Measurements from ENCODE around the gene TMPRSS4.
"Not testable (repeated sequence)": the region's sequence is repeated elsewhere in the genome, so short reads cannot be mapped to it uniquely, and the experiment has no call there.

Gene TMPRSS4

DNA sequence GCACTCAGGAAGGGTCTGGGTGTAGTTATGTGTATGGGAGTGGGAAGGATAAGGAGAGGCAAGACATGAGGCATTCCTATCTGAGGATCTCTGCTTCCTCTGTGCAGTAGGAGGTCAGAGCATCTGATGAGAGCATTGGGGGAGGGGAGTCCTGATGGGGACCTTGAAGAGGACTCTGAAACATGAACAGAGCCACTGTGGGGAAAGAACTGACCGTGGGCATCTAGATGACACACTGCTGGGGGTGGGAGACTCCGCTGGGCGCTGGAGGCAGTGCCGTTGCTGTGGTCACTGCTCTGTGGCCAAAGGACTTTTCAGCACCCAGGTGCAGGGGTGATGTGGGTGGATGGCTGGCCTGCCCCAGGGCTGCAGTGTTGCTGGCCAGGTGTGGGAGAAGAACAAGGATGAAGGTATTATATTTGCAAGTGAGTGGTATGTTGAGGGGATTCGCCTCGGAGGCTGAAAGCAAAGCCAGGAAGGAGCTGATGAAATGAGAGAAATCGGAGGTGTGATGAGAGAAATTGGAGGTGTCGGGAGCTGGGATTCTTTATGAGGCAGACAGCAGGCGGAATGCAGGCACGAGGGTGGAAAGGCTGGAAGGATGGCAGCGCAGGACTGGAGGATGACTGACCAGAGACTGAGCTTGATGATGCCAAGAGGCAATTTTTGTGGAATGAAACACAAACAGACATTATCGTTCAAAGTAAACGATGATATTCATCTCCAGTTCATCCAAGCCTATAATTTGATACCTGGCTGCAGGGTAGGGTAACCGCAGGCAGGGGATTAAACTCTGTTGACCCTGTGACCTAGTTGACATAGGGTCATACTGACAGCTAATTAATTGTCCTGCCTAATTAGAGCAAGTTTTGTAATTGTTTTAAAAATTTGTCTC lies 19.4 kb upstream of the TMPRSS4 start:
- no peak for DNase-seq

DNA sequence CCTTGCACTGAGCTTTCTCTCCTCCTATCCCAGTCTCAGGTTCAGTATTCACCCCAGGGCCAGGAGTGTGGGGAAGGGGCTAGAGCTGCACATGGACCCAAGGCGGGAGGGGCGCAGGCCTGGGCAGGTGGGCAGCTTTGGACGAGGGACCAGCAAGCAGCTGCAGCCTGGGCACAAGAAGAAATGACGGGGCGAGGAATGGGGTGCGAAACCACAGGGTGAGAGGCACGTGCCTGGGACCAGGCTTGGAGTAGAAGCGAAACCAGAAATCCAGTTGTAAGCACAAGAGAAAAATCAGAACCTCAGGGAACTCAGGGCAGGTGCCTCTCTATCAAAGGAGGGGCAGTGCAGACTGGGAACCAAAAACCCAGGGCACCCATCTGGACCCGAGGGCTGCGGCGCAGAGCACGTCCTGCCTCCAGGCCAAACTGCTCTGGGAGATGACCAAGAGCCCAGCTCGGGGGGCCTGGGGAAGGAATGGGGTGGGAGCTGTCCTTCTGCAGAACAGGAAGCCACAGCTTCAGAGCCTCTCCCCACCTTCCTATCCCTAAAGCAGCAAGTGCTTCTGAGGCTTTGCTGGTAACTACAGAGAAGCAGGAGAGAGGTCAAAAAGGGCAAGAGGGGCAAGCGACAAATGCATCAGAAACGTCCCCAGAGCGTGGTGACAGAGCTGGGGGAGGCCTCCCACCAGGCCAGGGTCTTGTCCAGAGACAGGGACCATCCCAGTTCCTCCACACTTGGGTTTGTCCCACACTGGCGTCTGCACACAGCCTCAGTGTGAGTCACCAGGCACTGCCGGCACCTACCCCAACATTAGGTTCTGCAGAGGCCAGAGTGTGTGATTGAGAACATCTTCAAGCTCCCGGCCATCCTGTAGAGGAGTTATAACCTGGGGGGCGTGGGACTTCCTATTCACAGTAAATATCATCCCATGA lies 18.3 kb upstream of the TMPRSS4 start:
- DNase-seq: no peak

DNA sequence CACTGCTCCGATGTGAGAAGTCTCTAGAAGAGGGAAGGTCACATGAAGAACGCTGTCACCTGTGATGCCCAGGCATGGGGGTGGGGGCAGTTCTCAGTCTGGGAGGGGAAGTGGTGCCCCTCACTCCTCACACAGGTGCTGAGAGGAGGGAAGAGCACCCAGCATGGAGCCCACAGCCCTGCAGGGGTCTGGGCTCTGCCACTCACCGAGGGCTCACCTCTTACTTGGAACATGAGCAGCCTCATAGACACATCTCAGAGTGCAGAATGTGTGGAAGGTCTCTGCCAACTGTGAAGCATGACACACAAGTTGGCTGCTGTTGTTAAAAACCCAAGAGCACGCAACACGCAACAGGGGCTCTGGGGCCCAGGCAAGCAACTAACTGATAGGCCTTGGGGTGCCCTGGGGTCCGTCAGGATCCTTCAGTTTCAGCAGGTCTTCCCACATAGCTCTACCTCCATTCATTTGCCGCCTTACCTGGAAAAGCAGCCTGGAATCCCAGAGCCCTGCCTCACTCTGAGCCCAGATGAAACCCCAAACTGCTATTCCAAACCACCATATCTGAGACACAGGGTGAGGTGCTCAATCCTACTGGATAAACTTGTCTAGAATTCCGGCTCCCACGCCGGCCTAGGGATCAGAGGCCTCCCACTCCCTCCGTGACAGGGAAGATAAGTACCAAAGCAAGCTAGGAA lies 17.5 kb upstream of the TMPRSS4 start:
- DNase-seq: no peak

DNA sequence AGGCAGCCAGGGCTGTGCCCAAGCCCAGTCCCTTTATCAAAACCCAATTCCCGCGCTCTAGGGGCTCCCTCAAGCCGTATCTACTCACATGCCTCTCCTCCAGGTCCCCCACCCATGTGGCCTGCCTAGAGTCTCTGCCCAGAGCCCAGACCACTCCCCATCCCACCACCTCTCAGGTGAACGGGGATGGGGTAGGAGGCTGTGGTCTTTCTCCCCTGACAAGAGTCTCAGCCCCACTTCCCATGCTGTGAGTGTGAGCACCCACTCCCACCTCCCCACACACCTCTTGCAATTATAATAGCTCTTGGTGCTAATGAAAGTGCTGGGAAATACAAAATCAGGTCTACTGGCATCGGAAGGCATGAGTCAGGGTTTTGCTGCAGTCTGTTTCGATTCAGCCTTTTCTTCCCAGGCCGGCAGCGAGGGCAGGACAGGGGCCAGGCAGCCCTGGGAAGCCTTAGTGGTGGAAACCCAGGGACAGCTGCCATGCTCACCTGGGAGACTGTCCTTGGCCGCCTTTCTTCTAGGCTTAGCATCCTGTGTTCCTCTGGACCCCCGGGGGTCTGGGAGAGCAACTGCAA lies 16.7 kb upstream of the TMPRSS4 start:
- no peak for DNase-seq

DNA sequence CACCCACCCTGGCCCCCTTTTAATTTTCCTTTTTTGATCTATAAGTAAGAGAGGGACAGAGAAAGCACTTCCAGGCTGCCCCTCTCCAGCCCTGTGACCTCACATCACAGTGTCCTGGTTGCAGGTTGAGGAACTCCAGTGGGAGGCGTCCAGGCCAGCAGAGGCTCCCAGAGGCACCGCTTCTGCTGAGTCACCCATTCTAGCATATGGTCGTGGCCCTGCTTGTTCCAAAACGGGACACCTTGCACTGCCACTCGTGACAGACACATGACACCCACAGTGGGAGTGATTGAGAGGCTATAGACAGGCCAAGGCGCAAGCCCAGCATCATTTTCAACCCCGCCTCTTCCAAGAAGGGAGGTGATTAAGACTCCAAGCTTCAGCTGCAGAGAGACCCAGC lies 16.0 kb upstream of the TMPRSS4 start:
- DNase-seq: no peak

DNA sequence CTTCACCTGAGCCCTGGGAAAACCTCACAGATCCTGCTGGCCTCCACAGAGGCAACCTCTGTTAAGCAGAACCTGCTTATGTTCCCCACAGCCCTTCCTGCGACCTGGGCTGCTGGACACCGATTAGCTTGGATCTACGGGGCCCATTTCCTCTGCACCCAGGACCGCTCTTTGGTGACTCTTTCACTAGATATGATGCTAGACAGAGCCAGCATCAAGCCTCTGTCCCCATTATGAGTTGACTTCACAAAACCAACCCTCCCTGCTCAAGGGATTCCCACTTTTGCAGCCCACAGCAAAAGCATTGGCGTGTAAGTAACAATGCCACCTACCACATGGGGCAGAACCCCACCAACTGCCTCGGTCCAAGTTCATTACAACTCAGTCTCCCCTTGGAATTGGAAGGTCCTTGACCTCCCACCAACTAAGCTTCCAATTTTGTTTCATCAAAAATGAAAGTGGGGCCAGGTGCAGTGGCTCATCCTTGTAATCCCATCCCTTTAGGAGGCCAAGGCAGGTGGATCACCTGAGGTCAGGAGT lies 15.2 kb upstream of the TMPRSS4 start:
- no peak for DNase-seq

DNA sequence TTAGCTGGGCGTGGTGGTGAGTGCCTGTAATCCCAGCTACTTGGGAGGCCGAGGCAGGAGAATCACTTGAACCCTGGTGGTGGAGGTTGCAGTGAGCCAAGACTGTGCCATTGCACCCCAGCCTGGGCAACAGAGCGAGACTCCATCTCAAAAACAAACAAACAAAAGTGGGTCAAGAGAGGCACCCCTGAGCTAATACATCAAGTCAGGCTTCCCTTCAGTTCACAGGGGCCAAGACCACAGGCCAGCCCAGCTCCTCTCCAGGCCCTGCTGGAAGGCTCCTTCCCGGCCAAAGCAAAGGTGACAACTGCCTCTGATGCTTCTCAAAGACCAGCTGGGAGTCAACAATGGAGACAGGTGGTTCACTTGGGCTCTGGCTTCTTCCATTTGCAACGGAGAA lies 14.7 kb upstream of the TMPRSS4 start:
- DNase-seq: not testable (repeated sequence)

DNA sequence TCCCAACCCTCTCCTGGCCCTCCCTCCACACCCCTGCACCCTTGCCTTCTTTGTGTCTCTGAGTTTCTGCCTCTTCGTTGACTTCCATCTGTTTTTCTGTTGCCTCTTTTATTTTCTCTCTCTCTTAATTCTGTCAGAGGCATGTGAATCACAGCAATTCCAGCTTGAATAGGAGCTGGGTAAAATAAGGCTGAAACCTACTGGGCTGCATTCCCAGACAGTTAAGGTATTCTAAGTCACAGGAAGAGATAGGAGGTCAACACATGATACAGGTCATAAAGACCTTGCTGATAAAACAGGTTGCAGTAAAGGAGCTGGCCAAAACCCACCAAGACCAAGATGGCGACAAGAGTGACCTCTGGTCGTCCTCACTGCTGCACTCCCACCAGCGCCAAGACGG lies 14.2 kb upstream of the TMPRSS4 start:
- DNase-seq: not testable (repeated sequence)

DNA sequence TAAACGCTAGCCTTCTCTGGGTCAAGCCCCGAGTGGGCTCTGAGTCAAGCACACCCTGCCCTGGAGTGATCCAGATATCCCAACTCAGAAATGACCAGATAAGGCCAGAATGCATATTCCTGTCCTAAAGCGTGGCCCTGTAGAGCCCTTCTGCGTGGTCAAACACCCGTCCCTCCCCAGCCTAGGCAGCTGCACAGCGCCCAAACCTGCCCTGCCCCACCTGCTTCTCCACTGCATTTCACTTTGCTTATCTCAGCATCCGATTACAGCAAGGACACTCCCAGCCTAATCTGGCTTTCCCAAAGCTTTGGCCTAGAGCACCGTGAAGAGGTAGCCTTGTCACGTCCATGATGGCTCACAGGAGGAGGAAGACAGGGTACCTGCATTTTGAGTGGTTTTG lies 11.9 kb upstream of the TMPRSS4 start:
- no peak for DNase-seq

DNA sequence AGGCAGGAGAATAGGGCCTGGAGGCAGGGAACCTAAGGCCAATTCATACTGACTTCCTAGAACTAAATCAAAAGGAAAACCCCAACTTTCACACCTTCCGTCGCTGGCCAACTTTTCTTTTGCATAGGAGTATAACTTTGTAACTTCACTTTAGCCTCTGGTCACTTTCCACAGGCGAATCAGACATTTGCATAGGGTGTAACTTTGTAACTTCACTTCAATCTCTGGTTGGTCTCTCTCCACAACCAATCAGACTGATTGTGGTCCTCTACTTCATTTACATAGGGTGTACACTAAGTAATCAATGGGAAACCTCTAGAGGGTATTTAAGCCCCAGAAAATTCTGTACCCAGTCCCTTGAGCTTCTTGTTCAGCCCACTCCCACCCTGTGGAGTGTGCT lies 11.5 kb upstream of the TMPRSS4 start:
- no peak for DNase-seq

DNA sequence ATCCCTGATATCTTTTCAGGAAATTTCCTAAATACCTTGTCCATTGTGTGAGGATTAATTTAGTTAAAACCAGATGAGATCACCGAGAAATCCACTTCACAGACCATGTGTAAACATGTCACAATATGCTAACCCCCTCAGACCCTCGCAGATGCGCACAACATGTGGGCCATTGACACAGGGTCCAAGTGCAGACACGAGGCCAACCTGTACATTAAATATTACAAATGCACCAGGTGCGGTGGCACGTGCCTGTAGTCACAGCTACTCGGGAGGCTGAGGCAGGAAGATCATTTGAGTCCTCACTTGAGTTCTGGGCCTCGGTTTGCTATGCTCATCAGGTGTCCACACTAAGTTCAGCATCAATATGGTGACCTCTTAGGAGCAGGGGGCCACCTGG lies 9.9 kb upstream of the TMPRSS4 start:
- DNase-seq: no peak

DNA sequence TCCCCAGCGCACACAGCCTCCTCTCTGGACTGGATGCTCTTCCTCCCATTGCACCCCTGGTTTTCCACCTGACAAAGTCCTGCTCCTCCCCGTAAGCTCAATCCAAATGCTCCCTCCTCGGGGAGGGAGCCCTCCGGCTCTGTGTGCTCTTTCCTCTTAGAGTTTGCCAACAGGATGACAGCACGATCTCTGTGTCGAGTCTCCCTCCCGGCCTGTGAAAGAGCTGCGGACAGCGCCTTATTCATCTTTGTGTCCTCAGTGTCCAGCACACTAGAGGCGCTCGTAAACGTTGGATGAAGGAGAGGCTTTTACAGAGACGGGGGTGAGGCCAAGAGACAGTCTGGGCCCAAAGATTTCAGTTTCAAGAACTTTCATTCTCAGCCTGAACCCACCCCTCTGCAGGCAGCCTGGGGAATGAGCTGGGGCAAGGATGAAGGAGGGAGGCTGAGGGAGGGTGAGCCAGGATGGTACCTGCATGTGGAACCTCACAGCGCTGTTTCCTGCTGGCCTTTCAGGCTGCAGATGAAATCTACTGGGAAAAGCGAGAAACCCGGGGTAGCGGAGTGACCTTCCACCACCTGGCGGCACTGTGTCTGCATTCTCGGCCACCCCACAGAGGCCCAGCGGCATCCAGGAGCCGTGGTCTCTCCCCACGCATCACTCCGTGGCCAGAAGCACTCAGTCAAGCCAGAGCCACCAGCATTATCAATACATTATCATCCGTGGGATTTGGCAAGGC lies 8.5 kb upstream of the TMPRSS4 start:
- DNase-seq: no peak

DNA sequence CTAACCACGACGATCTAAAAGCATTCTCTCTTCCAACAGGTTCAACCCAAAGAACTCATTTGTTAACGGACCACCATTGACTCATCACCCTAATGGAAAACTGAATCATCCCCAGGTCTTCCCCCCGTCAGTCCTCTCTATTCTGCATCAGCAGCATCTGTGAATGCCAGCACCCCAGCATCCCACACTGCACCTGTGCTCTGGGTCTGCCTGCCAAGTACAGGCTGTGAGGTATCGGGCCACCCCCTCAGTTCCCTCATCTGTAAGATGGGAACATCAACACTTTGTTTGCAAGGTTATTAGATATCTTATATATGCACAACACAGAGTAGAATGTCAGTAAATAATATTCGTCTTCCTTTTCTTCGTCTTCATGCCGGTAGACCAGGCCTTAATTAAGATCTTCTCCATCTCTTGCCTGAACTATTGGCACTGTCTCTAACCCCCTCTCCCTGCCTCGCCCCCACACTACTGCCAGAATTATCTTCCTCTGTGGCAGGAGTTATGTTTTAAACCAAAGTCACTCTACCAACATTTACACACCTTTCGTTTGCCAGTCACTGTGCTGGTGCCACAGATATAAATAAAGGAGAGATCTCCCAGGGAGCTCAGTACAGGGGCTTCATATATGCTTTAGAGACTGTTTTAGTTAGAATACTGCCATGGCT lies 7.8 kb upstream of the TMPRSS4 start:
- DNase-seq: no peak

DNA sequence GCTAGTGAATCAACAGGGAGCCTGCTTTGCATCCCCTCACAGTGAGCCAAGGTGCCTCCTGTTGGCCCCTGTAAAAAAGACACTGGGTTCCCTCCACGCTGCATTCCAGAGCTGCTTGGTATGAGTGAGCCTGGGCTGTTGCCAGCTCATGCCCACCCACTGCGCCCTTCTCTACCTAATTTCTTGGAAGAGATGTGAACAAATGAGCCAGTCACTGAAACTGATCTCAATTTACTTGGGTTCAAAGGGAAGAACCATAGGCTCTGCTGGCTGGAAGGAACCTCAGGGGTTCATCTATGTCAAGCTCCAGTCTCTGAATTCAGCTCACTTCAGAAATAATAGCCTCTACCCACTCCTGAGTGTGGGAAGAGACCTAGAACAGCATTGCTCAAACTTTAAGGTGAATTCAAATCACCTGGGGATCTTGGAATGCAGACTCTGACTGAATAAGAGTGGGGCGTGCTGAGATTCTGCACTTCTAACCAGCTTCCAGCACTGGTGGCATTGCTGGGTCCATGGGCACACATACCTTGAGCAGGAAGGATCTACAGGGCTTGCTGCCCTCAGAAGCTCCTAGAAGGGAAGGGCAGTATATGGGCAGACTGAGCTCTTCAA lies 5.4 kb upstream of the TMPRSS4 start:
- DNase-seq: no peak

DNA sequence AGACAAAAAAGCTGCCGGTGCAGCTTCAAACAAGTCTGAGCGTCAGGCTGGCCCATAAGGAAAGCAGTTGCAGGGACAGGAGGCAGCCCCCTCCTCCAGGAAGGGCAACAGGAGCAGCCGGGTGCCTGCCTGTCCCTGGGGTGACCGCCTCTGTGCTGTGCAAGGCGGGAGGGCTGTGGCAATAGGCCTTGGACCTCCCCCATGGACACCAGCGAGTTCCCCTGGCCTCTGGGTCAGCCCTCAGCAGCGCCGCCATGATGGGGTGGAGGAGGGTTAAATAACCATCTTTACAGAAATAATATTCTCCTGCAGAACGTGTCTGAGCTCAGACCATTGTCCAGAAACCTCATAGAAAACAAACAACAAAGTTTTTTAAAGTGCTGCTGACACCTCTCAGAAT lies 3.3 kb upstream of the TMPRSS4 start:
- no peak for DNase-seq

DNA sequence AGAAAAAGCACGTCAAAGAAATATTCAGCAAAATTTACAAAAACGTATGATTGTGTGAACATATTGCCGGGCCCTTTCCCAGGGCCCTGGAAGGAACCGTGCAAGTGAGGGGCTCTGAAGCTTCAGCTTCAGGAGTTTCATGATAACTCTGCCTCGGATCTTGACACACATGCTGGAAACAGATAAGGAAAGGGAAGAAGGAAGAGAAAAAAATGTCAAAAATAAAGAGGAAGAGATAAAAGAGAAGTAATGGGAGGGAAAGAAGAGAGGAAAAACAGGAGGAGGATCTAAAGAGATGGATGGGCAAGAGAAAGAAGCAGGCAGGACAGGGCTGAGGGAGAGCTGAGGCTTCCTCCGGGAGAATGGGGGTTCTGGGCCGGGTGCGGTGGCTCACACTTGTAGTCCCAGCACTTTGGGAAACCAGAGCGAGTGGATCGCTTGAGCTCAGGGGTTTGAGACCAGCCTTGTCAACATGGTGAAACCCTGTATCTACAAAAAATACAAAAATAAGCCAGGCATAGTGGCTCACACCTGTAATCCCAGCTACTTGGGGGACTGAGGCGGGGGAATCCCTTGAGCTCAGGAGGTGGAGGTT lies 2.7 kb upstream of the TMPRSS4 start:
- DNase-seq: no peak

DNA sequence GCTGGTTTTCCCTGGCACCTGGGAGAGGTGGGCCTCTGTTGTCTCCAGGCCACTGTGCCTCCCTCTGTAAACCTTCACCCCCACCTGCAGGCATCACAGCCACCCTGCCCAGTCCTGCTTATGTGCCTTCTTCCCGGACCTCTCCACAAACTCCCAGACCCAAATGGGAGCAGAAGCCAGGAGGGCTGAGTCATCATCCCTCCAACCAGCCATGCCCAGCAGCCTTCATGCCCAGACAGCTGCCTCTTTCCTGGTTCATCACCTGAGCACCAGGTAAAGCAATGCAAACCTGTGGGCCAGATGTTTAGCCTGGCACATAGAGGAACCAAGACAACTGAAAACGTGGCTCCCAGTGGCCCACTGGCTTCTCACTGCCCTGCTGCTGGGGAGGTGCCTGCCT lies 2.1 kb upstream of the TMPRSS4 start:
- DNase-seq: no peak

DNA sequence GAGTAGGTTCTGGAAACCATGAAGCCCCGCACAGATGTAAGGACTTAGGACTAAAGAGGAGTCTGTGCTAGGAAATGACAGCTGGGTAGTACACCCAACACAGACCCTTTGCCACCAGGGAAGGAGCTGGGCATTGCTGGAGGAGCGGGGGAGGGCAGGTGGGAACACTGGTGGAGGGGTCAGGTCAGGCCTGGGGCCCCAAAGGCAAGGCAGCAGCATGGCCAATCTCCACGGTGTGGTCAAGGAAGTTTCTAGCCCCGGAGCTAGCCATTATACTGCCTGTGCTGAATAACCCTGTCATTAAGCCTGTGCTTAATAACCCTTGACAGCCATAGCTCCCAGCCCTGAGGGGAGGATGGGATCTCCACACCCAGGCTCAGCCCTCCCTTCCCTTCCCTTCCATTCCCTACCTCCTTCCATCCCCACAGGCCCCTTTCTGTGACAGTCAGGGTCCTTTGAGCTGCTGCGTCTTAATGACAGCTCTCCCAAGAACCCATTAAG lies 2.1 kb downstream of the TMPRSS4 start:
- no peak for DNase-seq

DNA sequence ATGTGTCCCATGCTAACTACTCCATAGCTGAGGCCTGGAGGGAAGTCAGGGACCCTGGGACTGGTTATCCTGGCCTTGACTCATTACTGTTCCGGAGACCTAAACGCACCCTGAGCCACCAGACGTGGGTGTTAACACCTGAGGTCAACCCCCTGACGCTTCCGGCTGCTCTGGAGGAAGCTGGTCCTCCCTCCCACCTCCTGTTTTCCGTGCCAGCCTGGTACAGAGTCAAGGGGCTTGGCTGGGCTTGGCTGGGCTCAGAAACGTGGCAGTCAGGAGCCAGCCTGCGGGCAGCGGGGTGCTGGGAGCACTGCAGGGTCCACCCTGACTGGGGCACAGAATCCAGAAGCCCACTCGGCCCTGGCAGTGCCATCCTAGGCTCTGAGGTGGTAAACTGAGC lies 2.6 kb downstream of the TMPRSS4 start:
- no peak for DNase-seq

DNA sequence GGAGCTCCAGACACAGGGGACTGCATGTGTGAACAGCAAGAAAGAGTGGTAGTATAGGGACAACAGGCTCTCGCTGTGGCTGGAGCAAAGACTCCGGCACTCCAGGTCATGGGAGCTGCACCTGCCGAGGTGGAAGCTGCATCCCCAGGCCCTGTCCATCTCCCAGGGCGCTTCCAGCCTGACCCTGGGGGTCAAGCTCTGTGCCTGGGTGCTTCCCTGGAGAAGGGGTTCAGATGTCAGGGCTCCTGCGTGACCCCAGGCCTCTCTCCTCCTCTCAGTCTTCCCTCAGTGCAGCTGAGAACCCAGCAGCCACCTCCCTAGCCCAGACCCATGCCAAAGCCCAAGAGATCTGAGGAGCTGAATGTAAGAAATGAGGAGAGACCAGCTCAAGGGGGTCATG lies 3.4 kb downstream of the TMPRSS4 start:
- DNase-seq: no peak
